Stimulated activated CD8-positive, alpha-beta memory T cell treated with anti-CD3 and anti-CD28 coated beads, Interleukin-7, amount 100 ng/mL, for 48 hours (primary cell): ENCODE data around the gene LTC4S.
"Not testable (repeated sequence)": the region's sequence is repeated elsewhere in the genome, so short reads cannot be mapped to it uniquely, and the experiment has no call there.

ENCODE experiments used
- DNase-seq, 2 donors: peaks; one replicate each; pipeline ENCODE4 v3.0.0-alpha.2; 2020; ENCODE audit warnings: low read depth in 1 of 2; ENCODE audit errors: extremely low read depth in 1 of 2

Gene LTC4S

GRCh38 chr5:179822444-179822990, 28.7 kb downstream of the LTC4S start:
- DNase-seq, result no peak

GRCh38 chr5:179823937-179824744, 30.4 kb downstream of the LTC4S start:
- DNase-seq, result no peak

- no peak for DNase-seq
Measured at GRCh38 chr5:179824745-179825112, 30.9 kb downstream of the LTC4S start.

- no peak for DNase-seq
Measured at GRCh38 chr5:179825655-179826182, 31.9 kb downstream of the LTC4S start.

- peak in 1 of 2 donors; percentile 63 for DNase-seq
Measured at GRCh38 chr5:179827680-179828079, 33.9 kb downstream of the LTC4S start.

GRCh38 chr5:179828756-179829421, 35.1 kb downstream of the LTC4S start:
- no peak for DNase-seq

GRCh38 chr5:179829732-179830435, 36.1 kb downstream of the LTC4S start:
- DNase-seq, result no peak

GRCh38 chr5:179830818-179831468, 37.2 kb downstream of the LTC4S start:
- no peak for DNase-seq

GRCh38 chr5:179832039-179832745, 38.4 kb downstream of the LTC4S start:
- DNase-seq, result no peak

- DNase-seq, result no peak
Measured at GRCh38 chr5:179833056-179833708, 39.4 kb downstream of the LTC4S start.

- no peak for DNase-seq
Measured at GRCh38 chr5:179833709-179834070, 39.9 kb downstream of the LTC4S start.

- DNase-seq, result no peak
Measured at GRCh38 chr5:179834120-179834519, 40.3 kb downstream of the LTC4S start.

- not testable (repeated sequence) for DNase-seq
Measured at GRCh38 chr5:179834871-179835270, 41.1 kb downstream of the LTC4S start.

- DNase-seq, result peak in 1 of 2 donors; percentile 37
Measured at GRCh38 chr5:179836225-179837019, 42.6 kb downstream of the LTC4S start.

GRCh38 chr5:179837076-179838011, 43.6 kb downstream of the LTC4S start:
- no peak for DNase-seq

GRCh38 chr5:179839328-179840256, 45.8 kb downstream of the LTC4S start:
- DNase-seq, result no peak

GRCh38 chr5:179840321-179840720, 46.5 kb downstream of the LTC4S start:
- no peak for DNase-seq
